Measurements from ENCODE around the gene RNF130. TPM values are rescaled to one million over a fixed set of nuclear protein-coding genes. Genes with fewer than 3 reads are reported as not detected.
A peak's percentile ranks its signal among the peaks of the same experiment; 100 is the strongest.

RNF130 gene
- total and polyA plus RNA-seq, 2 of the 13 experiments (the other 11 are each of a cell fraction or from before 2014, with no cell fraction given) = 28.2 to 28.3 TPM

- TF ChIP-seq ZNF24 (IDR thresholded peaks at IDR 0.05) = no peak
These were observed 46.8 kb upstream of the RNF130 start (continued) for GRCh38 chr5:180118391-180118791.

GRCh38 chr5:180117000-180117725 is 45.6 kb upstream of the RNF130 start:
- H3K9me3 ChIP-seq (ENCODE audit: low read length) = no peaks in the 10 kb centered on the region
- no TSS peak for BruUV-seq (replicated peaks)
- POLR2A ChIA-PET = no interaction called here
- DNase-seq (ENCODE audit: low spot score) (peak; percentile 24), ATAC-seq (peak; percentile 90), FAIRE-seq (peak; percentile 30)
- intact Hi-C loops (cut with micrococcal nuclease; ENCODE audit: unreplicated experiment) = no loop called here
- no peak overlapping the region for H3K9ac ChIP-seq (ENCODE audit: insufficient read depth, low read depth, low read length)
- in situ Hi-C loops (cut with HindIII; ENCODE audit: extremely low pct_ligation_motif_present, low pct_unique_long_range_greater_than_20kb) = no loop called here
- no peaks in the 10 kb centered on the region for H3K79me2 ChIP-seq (ENCODE audit: insufficient read depth, low read length)
- WGBS (ENCODE audit: low lambda C conversion rate) = 31% methylated on average over 6 of the region's 14 CpGs
- no peak overlapping the region for H3K27ac ChIP-seq (ENCODE audit: extremely low read length, insufficient read depth, low read length)
- no peak overlapping the region for H2AFZ ChIP-seq (ENCODE audit: low read length)
- CTCF ChIA-PET (ENCODE audit: low intra/inter-chr PET ratio, low total read pairs) = interaction anchor here (1.0 to 1.2 kb wide), 2 partner anchors 92 to 212 kb away, joined by 3 to 4 read pairs; partner anchors contain the start of gene RASGEF1C
- peaks cover 3 to 35% of the 10 kb centered on the region in 2 experiments; a peak in 3 of 5 replicates for H3K27me3 ChIP-seq (ENCODE audit: control insufficient read depth in 1 of 2, insufficient read depth in 2 of 2, low read length in 2 of 2)
- H3K4me2 ChIP-seq (ENCODE audit: low read depth, low read length) = no peak overlapping the region
- no peaks in the 10 kb centered on the region for H4K20me1 ChIP-seq (ENCODE audit: insufficient read depth, low read length)
- H3K4me3 ChIP-seq (replicated peaks in 1 of 3; ENCODE audit: insufficient read depth in 1 of 3, low read depth in 2 of 3, low read length in 3 of 3) = no peak overlapping the region
- no peaks in the 10 kb centered on the region for H3K36me3 ChIP-seq (replicated peaks in 1 of 2; ENCODE audit: control insufficient read depth in 1 of 2, insufficient read depth in 2 of 2, low read length in 2 of 2)
- no peaks in the 10 kb centered on the region for H3K4me1 ChIP-seq (ENCODE audit: insufficient read depth, low read length)
- TF ChIP-seq MLXIP (CRISPR knock-in tag; IDR thresholded peaks at IDR 0.05; ENCODE audit: borderline replicate concordance) = no peak
- TF ChIP-seq PRMT3 (CRISPR knock-in tag; IDR thresholded peaks at IDR 0.05; ENCODE audit: borderline replicate concordance, low read depth) = no peak
- TF ChIP-seq PREB (CRISPR knock-in tag; IDR thresholded peaks at IDR 0.05) = no peak
- TF ChIP-seq ZNF574 (CRISPR knock-in tag; IDR thresholded peaks at IDR 0.05) = peak; percentile 36; the same call in 1 of the 2 replicates
- no peak for TF ChIP-seq ZNF788 (CRISPR knock-in tag; IDR thresholded peaks at IDR 0.05; ENCODE audit: borderline replicate concordance)
- TF ChIP-seq DR1 (CRISPR knock-in tag; IDR thresholded peaks at IDR 0.05) = no peak
- 0 out of 2 replicates have a peak, but pooled peaks have one; percentile 20 for TF ChIP-seq CBX5 (CRISPR knock-in tag; IDR thresholded peaks at IDR 0.05; ENCODE audit: borderline replicate concordance)
- TF ChIP-seq STAG1 (CRISPR knock-in tag; IDR thresholded peaks at IDR 0.05) = peak; percentile 54
- TF ChIP-seq KLF16 (CRISPR knock-in tag; IDR thresholded peaks at IDR 0.05) = no peak
- no peak for TF ChIP-seq SRF (IDR thresholded peaks at IDR 0.05; ENCODE audit: low read depth, low read length)
- no peak for TF ChIP-seq YEATS2 (CRISPR knock-in tag; IDR thresholded peaks at IDR 0.05; ENCODE audit: borderline replicate concordance)
- TF ChIP-seq TEAD3 (CRISPR knock-in tag; optimal IDR thresholded peaks at IDR 0.05; ENCODE audit: borderline replicate concordance) = peak; percentile 32
- TF ChIP-seq, protein P1, sequence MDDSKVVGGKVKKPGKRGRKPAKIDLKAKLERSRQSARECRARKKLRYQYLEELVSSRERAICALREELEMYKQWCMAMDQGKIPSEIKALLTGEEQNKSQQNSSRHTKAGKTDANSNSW (CRISPR knock-in tag; IDR thresholded peaks at IDR 0.05; ENCODE audit: borderline replicate concordance) = no peak
